Natural killer cell treated with Interleukin-12 subunit alpha and Interleukin-12 subunit beta and Interleukin-15 and Interleukin-18, amount 100 ng/mL, for 72 hours (primary cell): ENCODE measurements around the gene EPAS1. TPM values are rescaled to one million over a fixed set of nuclear protein-coding genes. Genes with fewer than 3 reads are reported as not detected.

Experiments
- ATAC-seq, 2 donors: fragments of 150-1000 bp; cut with Tn5 transposase in 1 of 2; sonication (Bioruptor Pico), chemical (Tn5 transposase) in 1 of 2; 2 replicates each; pipeline ENCODE4 v1.10.0; 2021
- DNase-seq: peaks from one replicate; pipeline ENCODE4 v3.0.0; 2022; ENCODE audit warnings: low spot score
- H3K27ac Mint-ChIP-seq, 2 donors: 1 replicate in 1 of 2; 2 replicates in 1 of 2; pipeline ENCODE4 v1.8.0; 2022; ENCODE audit warnings: mixed read lengths in 2 of 2, mild to moderate bottlenecking in 1 of 2, moderate library complexity in 1 of 2
- H3K27me3 Mint-ChIP-seq, 2 donors: 1 replicate in 1 of 2; 2 replicates in 1 of 2; pipeline ENCODE4 v1.8.0; 2022; ENCODE audit warnings: mixed read lengths in 2 of 2
- H3K36me3 Mint-ChIP-seq: one replicate; pipeline ENCODE4 v1.8.0; 2022; ENCODE audit warnings: mixed read lengths
- H3K4me1 Mint-ChIP-seq, 2 donors: 1 replicate in 1 of 2; 2 replicates in 1 of 2; pipeline ENCODE4 v1.8.0; 2022; ENCODE audit warnings: low read depth in 2 of 2, mixed read lengths in 2 of 2, mild to moderate bottlenecking in 1 of 2
- H3K4me3 Mint-ChIP-seq: one replicate; pipeline ENCODE4 v1.8.0; 2022; ENCODE audit warnings: mixed read lengths
- H3K9me3 Mint-ChIP-seq: 2 replicates; pipeline ENCODE4 v1.8.0; 2022; ENCODE audit warnings: mixed read lengths
- total RNA-seq, 2 donors: library from RNA; stranded (reverse); gene quantifications; one replicate each; pipeline ENCODE4 v1.2.3, GENCODE V29; 2022

EPAS1 gene
- total RNA-seq, 2 donors from 2014 or later: 7.5 to 84.7 TPM

DNA sequence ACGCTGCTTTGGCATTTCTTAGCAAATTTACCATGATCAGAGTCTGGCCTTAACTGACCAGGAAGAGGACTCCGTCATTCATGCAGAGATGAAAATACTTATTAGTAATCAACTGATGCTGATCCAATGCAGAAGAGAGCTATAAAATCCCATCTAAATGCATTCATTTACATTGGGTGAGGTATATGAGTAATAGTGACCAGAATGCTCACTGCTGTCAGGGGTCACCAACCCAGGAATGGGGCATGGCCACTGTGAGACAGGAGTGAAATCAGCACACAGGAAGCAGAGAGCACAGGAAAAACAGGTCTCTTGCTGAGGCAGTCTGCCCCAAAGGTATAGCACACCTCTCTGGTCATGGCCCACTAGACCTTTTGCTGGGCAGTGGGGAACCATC lies 114.0 kb downstream of the EPAS1 start:
- Mint-ChIP-seq H3K27me3 (peaks cover 0 to 12% of the 10 kb centered on the region in 2 donors), H3K27ac (peak overlapping the region in 1 of 2 donors; percentile 35), H3K4me3 (no peak overlapping the region), H3K4me1 (no peaks in the 10 kb centered on the region), H3K36me3 (peaks cover 14% of the 10 kb centered on the region), H3K9me3 (peaks cover 2% of the 10 kb centered on the region)
- DNase-seq (no peak), ATAC-seq (no peak)

DNA sequence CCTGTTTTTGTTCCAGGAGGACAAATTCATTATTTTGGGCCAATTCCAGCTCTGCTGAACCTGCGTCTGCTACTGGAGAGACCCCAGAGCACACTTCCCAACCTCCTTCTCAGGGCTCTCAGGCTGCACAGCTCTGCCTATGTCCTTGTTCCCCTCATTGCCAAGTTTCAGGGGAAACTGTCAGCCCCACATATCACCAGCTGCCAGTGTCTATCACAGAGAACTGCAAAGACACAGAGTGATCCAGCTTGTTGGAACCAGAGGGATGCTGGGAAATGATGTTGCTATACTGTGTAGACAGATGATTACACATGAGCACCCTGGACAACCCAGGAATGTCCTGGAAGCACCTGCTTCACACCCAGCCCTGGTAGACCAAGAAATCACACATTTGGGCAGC lies 114.8 kb downstream of the EPAS1 start:
- Mint-ChIP-seq H3K36me3 (peaks cover 20% of the 10 kb centered on the region), H3K4me1 (no peaks in the 10 kb centered on the region), H3K27me3 (peaks cover 0 to 14% of the 10 kb centered on the region in 2 donors), H3K9me3 (peaks cover 5% of the 10 kb centered on the region), H3K4me3 (no peak overlapping the region), H3K27ac (no peak overlapping the region)
- peak in 1 of 2 donors; percentile 13 for ATAC-seq
- DNase-seq: no peak

DNA sequence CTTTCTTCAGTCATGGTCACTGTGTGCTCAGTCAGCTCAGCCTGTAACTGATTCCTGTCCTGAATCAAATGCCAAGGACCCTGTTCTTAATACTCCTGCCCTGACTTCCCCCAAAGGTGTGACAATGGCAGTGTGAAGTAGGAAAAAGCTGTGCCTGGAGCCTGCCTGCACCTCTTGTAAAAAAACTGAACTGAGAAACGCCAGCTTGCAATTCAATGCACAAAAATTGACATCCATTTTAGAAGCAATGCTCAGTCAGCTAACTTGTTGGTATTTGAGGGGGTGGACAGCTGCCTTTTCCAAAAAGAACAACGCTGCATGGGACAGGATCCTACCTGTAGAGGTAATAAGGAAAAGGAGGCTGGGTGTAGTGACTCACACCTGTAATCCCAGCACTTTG lies 115.9 kb downstream of the EPAS1 start:
- peaks cover 28% of the 10 kb centered on the region for H3K36me3 Mint-ChIP-seq
- H3K9me3 Mint-ChIP-seq: peaks cover 8% of the 10 kb centered on the region
- ATAC-seq (no peak), DNase-seq (no peak)
- H3K27ac Mint-ChIP-seq: no peak overlapping the region
- H3K4me1 Mint-ChIP-seq: no peaks in the 10 kb centered on the region
- peaks cover 2 to 19% of the 10 kb centered on the region in 2 donors for H3K27me3 Mint-ChIP-seq
- no peak overlapping the region for H3K4me3 Mint-ChIP-seq

- DNase-seq (no peak), ATAC-seq (no peak)
- peaks cover 3 to 21% of the 10 kb centered on the region in 2 donors for H3K27me3 Mint-ChIP-seq
- peaks cover 8% of the 10 kb centered on the region for H3K9me3 Mint-ChIP-seq
- peaks cover 30% of the 10 kb centered on the region for H3K36me3 Mint-ChIP-seq
- H3K27ac Mint-ChIP-seq: no peak overlapping the region
- H3K4me3 Mint-ChIP-seq: no peak overlapping the region
- no peaks in the 10 kb centered on the region for H3K4me1 Mint-ChIP-seq
These were observed 116.4 kb downstream of the EPAS1 start for GRCh38 chr2:46413631-46414030.

GRCh38 chr2:46414701-46415100 lies 117.5 kb downstream of the EPAS1 start:
- no peak for DNase-seq
- Mint-ChIP-seq H3K4me1 (no peaks in the 10 kb centered on the region), H3K9me3 (peaks cover 8% of the 10 kb centered on the region), H3K27ac (no peak overlapping the region), H3K4me3 (no peak overlapping the region), H3K27me3 (peaks cover 3 to 21% of the 10 kb centered on the region in 2 donors), H3K36me3 (peaks cover 30% of the 10 kb centered on the region)
- no peak for ATAC-seq

DNA sequence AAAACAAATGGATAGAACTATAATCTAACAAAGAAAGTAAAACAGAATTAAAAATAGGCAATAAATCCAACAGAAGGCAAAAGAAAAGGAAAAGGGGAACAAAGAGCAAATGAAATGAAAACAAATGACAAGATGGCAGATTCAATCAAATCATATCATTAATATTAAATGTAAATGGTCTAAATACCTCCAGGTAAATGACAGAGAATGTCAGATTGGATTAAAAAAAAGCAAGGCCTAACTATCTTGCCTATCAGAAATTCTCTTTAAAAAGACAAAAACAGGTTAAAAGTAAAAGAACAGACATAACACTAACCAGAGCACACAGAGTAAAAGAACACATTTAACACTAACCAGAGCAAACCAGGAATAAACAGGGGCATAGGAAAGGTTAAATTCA lies 119.1 kb downstream of the EPAS1 start:
- ATAC-seq (no peak), DNase-seq (no peak)
- Mint-ChIP-seq H3K4me3 (no peak overlapping the region), H3K27ac (no peak overlapping the region), H3K27me3 (peaks cover 3 to 21% of the 10 kb centered on the region in 2 donors), H3K9me3 (peaks cover 8% of the 10 kb centered on the region), H3K4me1 (no peaks in the 10 kb centered on the region), H3K36me3 (peaks cover 30% of the 10 kb centered on the region)

- no peak overlapping the region for H3K4me3 Mint-ChIP-seq
- H3K27me3 Mint-ChIP-seq: peaks cover 3 to 21% of the 10 kb centered on the region in 2 donors
- DNase-seq (no peak), ATAC-seq (no peak)
- H3K36me3 Mint-ChIP-seq: peaks cover 30% of the 10 kb centered on the region
- no peak overlapping the region for H3K27ac Mint-ChIP-seq
- H3K9me3 Mint-ChIP-seq: peaks cover 8% of the 10 kb centered on the region
- no peaks in the 10 kb centered on the region for H3K4me1 Mint-ChIP-seq
These were observed 119.7 kb downstream of the EPAS1 start for GRCh38 chr2:46416739-46417403.

DNA sequence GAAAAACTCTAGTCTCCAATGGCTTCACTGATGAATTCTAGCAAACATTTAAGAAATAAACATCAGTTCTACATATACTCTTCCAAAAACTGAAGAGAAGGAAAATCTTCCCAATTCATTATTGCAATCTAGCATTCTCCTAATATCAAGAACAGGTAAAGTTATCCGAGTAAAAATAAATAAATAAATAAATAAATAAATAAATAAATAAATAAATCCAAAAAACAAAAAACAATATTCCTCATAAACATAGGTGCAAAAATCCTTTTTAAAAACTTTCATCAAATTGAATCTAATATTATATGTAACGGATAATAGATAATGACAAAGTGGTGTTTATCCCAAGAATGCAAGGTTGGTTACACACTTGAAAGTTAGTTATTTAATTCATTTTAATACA lies 123.7 kb downstream of the EPAS1 start:
- no peaks in the 10 kb centered on the region for H3K4me1 Mint-ChIP-seq
- no peak for DNase-seq
- no peak for ATAC-seq
- H3K9me3 Mint-ChIP-seq: peaks cover 8% of the 10 kb centered on the region
- H3K4me3 Mint-ChIP-seq: no peak overlapping the region
- H3K27ac Mint-ChIP-seq: no peak overlapping the region
- peaks cover 3 to 13% of the 10 kb centered on the region in 2 donors for H3K27me3 Mint-ChIP-seq
- H3K36me3 Mint-ChIP-seq: peaks cover 19% of the 10 kb centered on the region

DNA sequence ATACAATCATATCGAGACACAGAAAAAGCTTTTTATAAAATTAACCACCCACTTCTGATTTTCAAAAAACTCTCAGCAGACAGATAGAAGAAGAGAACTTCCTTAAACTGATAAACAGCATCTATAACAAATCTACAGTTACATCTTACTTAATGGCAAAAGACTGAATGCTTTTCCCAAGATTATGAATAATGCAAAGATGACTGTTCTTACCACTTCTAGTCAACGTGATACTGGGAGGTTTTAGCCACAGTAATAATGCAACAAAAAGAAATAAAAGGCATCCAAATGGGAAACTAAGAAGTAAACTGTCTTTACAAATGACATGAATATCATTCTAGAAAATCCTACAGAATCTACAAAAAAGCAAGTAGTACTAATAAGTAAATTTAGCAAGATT lies 124.2 kb downstream of the EPAS1 start:
- DNase-seq (no peak), ATAC-seq (peak in 1 of 2 donors; percentile 46)
- Mint-ChIP-seq H3K4me3 (no peak overlapping the region), H3K9me3 (peaks cover 4% of the 10 kb centered on the region), H3K36me3 (peaks cover 15% of the 10 kb centered on the region), H3K27ac (no peak overlapping the region), H3K4me1 (no peaks in the 10 kb centered on the region), H3K27me3 (peaks cover 3 to 8% of the 10 kb centered on the region in 2 donors)

GRCh38 chr2:46422717-46423394 lies 125.6 kb downstream of the EPAS1 start:
- H3K27me3 Mint-ChIP-seq: peaks cover 3 to 5% of the 10 kb centered on the region in 2 donors
- no peak for DNase-seq
- peaks cover 2% of the 10 kb centered on the region for H3K9me3 Mint-ChIP-seq
- no peak overlapping the region for H3K4me3 Mint-ChIP-seq
- no peak overlapping the region for H3K27ac Mint-ChIP-seq
- ATAC-seq: no peak
- peaks cover 5% of the 10 kb centered on the region for H3K36me3 Mint-ChIP-seq
- H3K4me1 Mint-ChIP-seq: no peaks in the 10 kb centered on the region

- Mint-ChIP-seq H3K36me3 (no peaks in the 10 kb centered on the region), H3K9me3 (no peaks in the 10 kb centered on the region), H3K4me3 (no peak overlapping the region), H3K4me1 (peaks cover 0 to under 1% of the 10 kb centered on the region in 2 donors), H3K27ac (no peak overlapping the region), H3K27me3 (peaks cover 0 to 1% of the 10 kb centered on the region in 2 donors)
- no peak for ATAC-seq
- no peak for DNase-seq
These were observed 127.7 kb downstream of the EPAS1 start for GRCh38 chr2:46424937-46425336.

- H3K9me3 Mint-ChIP-seq: no peaks in the 10 kb centered on the region
- H3K27me3 Mint-ChIP-seq: peaks cover 4 to 8% of the 10 kb centered on the region in 2 donors
- DNase-seq (no peak), ATAC-seq (peak in 1 of 2 donors; percentile 45)
- no peaks in the 10 kb centered on the region for H3K36me3 Mint-ChIP-seq
- peaks cover 7 to 13% of the 10 kb centered on the region in 2 donors for H3K4me1 Mint-ChIP-seq
- no peak overlapping the region for H3K27ac Mint-ChIP-seq
- H3K4me3 Mint-ChIP-seq: no peak overlapping the region
These were observed 131.8 kb downstream of the EPAS1 start for GRCh38 chr2:46428911-46429436.

DNA sequence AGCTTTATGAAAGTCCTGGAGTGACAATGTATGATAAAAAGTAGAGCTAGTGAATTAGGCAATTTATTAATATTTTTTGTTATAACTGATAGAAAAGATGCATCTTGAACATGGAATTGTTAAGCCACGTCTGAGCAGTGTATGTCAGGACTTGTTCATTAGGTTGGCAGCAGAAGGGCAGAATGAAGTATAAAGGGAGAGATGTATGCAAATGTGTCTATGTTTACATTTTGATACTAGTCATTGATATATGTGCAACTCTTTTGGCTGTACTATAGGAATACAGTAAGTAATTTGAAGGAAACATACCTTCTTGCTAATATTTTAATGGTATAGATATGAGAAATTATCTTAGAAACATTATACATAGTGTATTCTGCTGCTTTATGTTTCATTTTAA lies 133.2 kb downstream of the EPAS1 start:
- Mint-ChIP-seq H3K36me3 (no peaks in the 10 kb centered on the region), H3K9me3 (no peaks in the 10 kb centered on the region), H3K27me3 (peaks cover 4 to 16% of the 10 kb centered on the region in 2 donors), H3K4me1 (peaks cover 19 to 23% of the 10 kb centered on the region in 2 donors), H3K27ac (no peak overlapping the region), H3K4me3 (no peak overlapping the region)
- ATAC-seq: no peak
- DNase-seq: no peak

DNA sequence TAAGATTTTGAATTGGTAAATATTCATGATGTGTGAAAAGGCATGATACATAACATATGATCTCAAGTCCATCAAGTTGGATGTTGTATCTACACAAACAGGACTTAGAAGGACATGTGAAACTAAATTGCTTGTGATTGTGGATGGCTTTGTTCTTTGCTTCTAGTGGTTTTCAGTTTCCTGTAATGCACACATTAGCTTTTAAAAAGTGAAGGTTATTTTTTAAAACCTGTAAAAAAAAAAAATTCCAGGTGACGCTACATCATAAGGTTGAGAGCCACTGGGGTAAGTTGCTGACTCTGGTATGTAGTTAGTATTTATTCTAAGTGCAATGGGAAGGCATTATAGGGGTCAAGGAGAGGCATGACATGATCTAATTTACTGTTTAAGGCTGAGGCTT lies 133.8 kb downstream of the EPAS1 start:
- Mint-ChIP-seq H3K4me3 (no peak overlapping the region), H3K27ac (no peak overlapping the region), H3K4me1 (peaks cover 19 to 23% of the 10 kb centered on the region in 2 donors), H3K9me3 (no peaks in the 10 kb centered on the region), H3K36me3 (no peaks in the 10 kb centered on the region), H3K27me3 (peaks cover 4 to 16% of the 10 kb centered on the region in 2 donors)
- DNase-seq: no peak
- ATAC-seq: no peak
